Caco-2 (cell line): ENCODE results near the gene NOL4L. TPM values are rescaled to one million over a fixed set of nuclear protein-coding genes. Genes with fewer than 3 reads are reported as not detected.

Source experiments
- BruUV-seq: library from RNA; stranded (reverse); fragments of 400-500 nt; replicated peaks from 2 replicates; lab custom pipeline; 2021; lab: Mats Ljungman, UMichigan
- CTCF ChIA-PET: fragments of 300-600 bp; sonication (Branson Sonifier 250); formaldehyde crosslinking; loops from one replicate; lab custom pipeline; 2022; ENCODE audit warnings: antibody characterized with exemption; lab: Charles Lee
- POLR2A ChIA-PET: fragments of 300-600 bp; sonication (Branson Sonifier 250); formaldehyde crosslinking; loops from one replicate; lab custom pipeline; 2022; ENCODE audit warnings: antibody characterized with exemption; lab: Charles Lee
- DNase-seq, 2 experiments: peaks; one replicate each; pipeline versions ENCODE4 v3.0.0 to v3.0.0-alpha.2; 2020 to 2022
- H3K27me3 ChIP-seq: replicated peaks from 2 replicates; pipeline ENCODE4 v1.6.0; 2011; ENCODE audit warnings: low read length; ENCODE audit not compliant: control insufficient read depth, insufficient read depth
- H3K36me3 ChIP-seq: 2 replicates; pipeline ENCODE4 v1.5.1; 2011; ENCODE audit warnings: low read length; ENCODE audit not compliant: control insufficient read depth, insufficient read depth
- H3K4me1 ChIP-seq: fragments of 250-450 bp; sonication (Bioruptor Pico); 2 replicates; pipeline ENCODE4 v1.5.1; 2020; ENCODE audit warnings: mild to moderate bottlenecking
- H3K4me3 ChIP-seq: 2 replicates; pipeline ENCODE4 v1.5.1; 2011; ENCODE audit warnings: low read depth, mild to moderate bottlenecking, control low read depth, low read length
- H3K9me3 ChIP-seq: fragments of 250-450 bp; sonication (Bioruptor Pico); 2 replicates; pipeline ENCODE4 v1.5.1; 2020; ENCODE audit warnings: mild to moderate bottlenecking, moderate library complexity
- H3K27ac Mint-ChIP-seq: one replicate; pipeline ENCODE4 v1.8.0; 2022; ENCODE audit warnings: mixed read lengths; ENCODE audit not compliant: unreplicated experiment
- H3K27me3 Mint-ChIP-seq: one replicate; pipeline ENCODE4 v1.8.0; 2022; ENCODE audit warnings: mixed read lengths; ENCODE audit not compliant: insufficient read depth, unreplicated experiment
- H3K36me3 Mint-ChIP-seq: one replicate; pipeline ENCODE4 v1.8.0; 2022; ENCODE audit warnings: mild to moderate bottlenecking, mixed read lengths; ENCODE audit not compliant: insufficient read depth, unreplicated experiment
- H3K4me1 Mint-ChIP-seq: one replicate; pipeline ENCODE4 v1.8.0; 2022; ENCODE audit warnings: low read depth, mixed read lengths; ENCODE audit not compliant: unreplicated experiment
- H3K4me3 Mint-ChIP-seq: one replicate; pipeline ENCODE4 v1.8.0; 2022; ENCODE audit warnings: mild to moderate bottlenecking, moderate library complexity, mixed read lengths; ENCODE audit not compliant: unreplicated experiment
- H3K9me3 Mint-ChIP-seq: one replicate; pipeline ENCODE4 v1.8.0; 2022; ENCODE audit warnings: mixed read lengths; ENCODE audit not compliant: unreplicated experiment
- CTCF ChIP-seq, 2 experiments: fragments of 200-600 bp in 1 of 2; IDR thresholded peaks; 1 replicate in 1 of 2; 2 replicates in 1 of 2; pipeline versions ENCODE4 v1.5.1 to v1.8.0; 2011 to 2022; ENCODE audit warnings: antibody characterized with exemption in 1 of 2, control low read depth in 1 of 2, inconsistent platforms in 1 of 2, low read depth in 1 of 2, low read length in 1 of 2, mild to moderate bottlenecking in 1 of 2, moderate library complexity in 1 of 2; ENCODE audit not compliant: insufficient read depth in 1 of 2, severe bottlenecking in 1 of 2, unreplicated experiment in 1 of 2
- intact Hi-C: fragments of 100-400 bp; cut with micrococcal nuclease; formaldehyde crosslinking; loops from one replicate; pipeline ENCODE4 v1.10.0; 2022; ENCODE audit not compliant: unreplicated experiment
- total RNA-seq: library from RNA; stranded (reverse); gene quantifications from 2 replicates; pipeline ENCODE4 v1.2.3, GENCODE V29; 2022

The NOL4L gene
- total RNA-seq, 1 experiment from 2014 or later = 80.9 TPM

GRCh38 chr20:32554965-32555289, 30.2 kb downstream of the NOL4L start:
- TF ChIP-seq CTCF (IDR thresholded peaks at IDR 0.05; ENCODE audit: insufficient read depth in 1 of 2, low read depth in 1 of 2, low read length in 1 of 2, severe bottlenecking in 1 of 2, unreplicated experiment in 1 of 2) = no peak
- H3K4me1 Mint-ChIP-seq = no peaks in the 10 kb centered on the region
- CTCF ChIA-PET = interaction anchor here (0.6 to 0.8 kb wide), 2 partner anchors 38 to 101 kb away, joined by 3 to 7 read pairs; no protein-coding TSS in a partner anchor
- no peak overlapping the region for H3K4me3 Mint-ChIP-seq
- intact Hi-C loops = no loop called here
- no peaks in the 10 kb centered on the region for H3K36me3 Mint-ChIP-seq
- POLR2A ChIA-PET = interaction anchor here (0.6 kb wide), 1 partner anchor 8 kb away, joined by 4 read pairs; no protein-coding TSS in a partner anchor
- H3K4me1 ChIP-seq = no peaks in the 10 kb centered on the region; the same call in none of the 2 replicates
- no peaks in the 10 kb centered on the region for H3K9me3 ChIP-seq
- H3K36me3 ChIP-seq = no peaks in the 10 kb centered on the region
- H3K27me3 ChIP-seq = no peaks in the 10 kb centered on the region
- no peaks in the 10 kb centered on the region for H3K27me3 Mint-ChIP-seq
- H3K4me3 ChIP-seq = no peak overlapping the region
- no peak overlapping the region for H3K27ac Mint-ChIP-seq
- no peaks in the 10 kb centered on the region for H3K9me3 Mint-ChIP-seq
- no peak for DNase-seq
- BruUV-seq = no TSS peak

- ChIA-PET POLR2A (no interaction called here), CTCF (no interaction called here)
- Histone ChIP-seq H3K4me1 (no peaks in the 10 kb centered on the region; the same call in none of the 2 replicates), H3K36me3 (no peaks in the 10 kb centered on the region), H3K9me3 (no peaks in the 10 kb centered on the region), H3K27me3 (no peaks in the 10 kb centered on the region), H3K4me3 (no peak overlapping the region)
- no peak for TF ChIP-seq CTCF (IDR thresholded peaks at IDR 0.05; ENCODE audit: insufficient read depth in 1 of 2, low read depth in 1 of 2, low read length in 1 of 2, severe bottlenecking in 1 of 2, unreplicated experiment in 1 of 2)
- Mint-ChIP-seq H3K36me3 (no peaks in the 10 kb centered on the region), H3K27ac (no peak overlapping the region), H3K4me1 (no peaks in the 10 kb centered on the region), H3K4me3 (no peak overlapping the region), H3K27me3 (no peaks in the 10 kb centered on the region), H3K9me3 (no peaks in the 10 kb centered on the region)
- DNase-seq = no peak
- intact Hi-C loops = no loop called here
- BruUV-seq = no TSS peak
These were observed 31.5 kb downstream of the NOL4L start for GRCh38 chr20:32553618-32554017.

GRCh38 chr20:32551693-32552092, 33.4 kb downstream of the NOL4L start:
- intact Hi-C loops = no loop called here
- no peak overlapping the region for H3K27ac Mint-ChIP-seq
- H3K4me3 Mint-ChIP-seq = no peak overlapping the region
- DNase-seq = no peak
- no TSS peak for BruUV-seq
- H3K9me3 Mint-ChIP-seq = no peaks in the 10 kb centered on the region
- CTCF ChIA-PET = no interaction called here
- no peak for TF ChIP-seq CTCF (IDR thresholded peaks at IDR 0.05; ENCODE audit: insufficient read depth in 1 of 2, low read depth in 1 of 2, low read length in 1 of 2, severe bottlenecking in 1 of 2, unreplicated experiment in 1 of 2)
- H3K27me3 Mint-ChIP-seq = no peaks in the 10 kb centered on the region
- H3K27me3 ChIP-seq = no peaks in the 10 kb centered on the region
- POLR2A ChIA-PET = no interaction called here
- no peaks in the 10 kb centered on the region for H3K9me3 ChIP-seq
- no peaks in the 10 kb centered on the region for H3K36me3 ChIP-seq
- no peak overlapping the region for H3K4me3 ChIP-seq
- no peaks in the 10 kb centered on the region for H3K36me3 Mint-ChIP-seq
- no peaks in the 10 kb centered on the region for H3K4me1 Mint-ChIP-seq
- no peaks in the 10 kb centered on the region; the same call in none of the 2 replicates for H3K4me1 ChIP-seq
